Peyer's patch (tissue), 4 donors: ENCODE data around the gene TTC39C. TPM values are rescaled to one million over a fixed set of nuclear protein-coding genes. Genes with fewer than 3 reads are reported as not detected.
"Not testable (repeated sequence)": the region's sequence is repeated elsewhere in the genome, so short reads cannot be mapped to it uniquely, and the experiment has no call there.

ENCODE experiments used
- DNase-seq, 3 donors: peaks; one replicate each; pipeline ENCODE4 v3.0.0-alpha.2; 2017 to 2019
- H3K27ac ChIP-seq, 4 donors: fragments of 200-600 bp; sonication (generic); one replicate each; pipeline ENCODE4 v1.5.1; 2016 to 2019
- H3K27me3 ChIP-seq, 2 donors: fragments of 200-600 bp; sonication (generic); one replicate each; pipeline ENCODE4 v1.5.1; 2019
- H3K36me3 ChIP-seq, 3 donors: fragments of 200-600 bp; sonication (generic); one replicate each; pipeline ENCODE4 v1.5.1; 2016 to 2019
- H3K4me1 ChIP-seq, 4 donors: fragments of 200-600 bp; sonication (generic); one replicate each; pipeline ENCODE4 v1.5.1; 2016 to 2019
- H3K4me3 ChIP-seq, 4 donors: fragments of 200-600 bp; sonication (generic); 1 replicate in 3 of 4; 2 replicates in 1 of 4; pipeline ENCODE4 v1.5.1; 2016 to 2019; ENCODE audit warnings: mild to moderate bottlenecking in 1 of 4
- H3K9me3 ChIP-seq, 4 donors: fragments of 200-600 bp; sonication (generic); one replicate each; pipeline ENCODE4 v1.5.1; 2016 to 2019; ENCODE audit warnings: mild to moderate bottlenecking in 1 of 4
- POLR2A ChIP-seq, 2 donors: fragments of 450-650 bp; IDR thresholded peaks; one replicate each; pipeline ENCODE4 v1.5.1; 2017; ENCODE audit warnings: antibody characterized with exemption in 2 of 2, mild to moderate bottlenecking in 2 of 2, moderate library complexity in 2 of 2
- total RNA-seq, 4 donors: library from RNA; depleted of rRNA; stranded (reverse); fragments of >200 nt; gene quantifications; one replicate each; pipeline ENCODE4 v1.1.0, GENCODE V29; 2016
- TF ChIP-seq, protein P1 (sequence below), 6 experiments: fragments of 450-650 bp in 4 of 6; fragments of 200-600 bp in 2 of 6; sonication (generic) in 1 of 6; IDR thresholded peaks; one replicate each; pipeline ENCODE4 v1.5.1; 2017 to 2019; ENCODE audit warnings: antibody characterized with exemption in 6 of 6, mild to moderate bottlenecking in 3 of 6, moderate library complexity in 1 of 6

TTC39C gene
- total RNA-seq, 4 donors from 2014 or later: 11.0 to 32.2 (median 14.2) TPM

GRCh38 chr18:24023185-24023814 lies 8.7 kb downstream of the TTC39C start:
- Histone ChIP-seq H3K27ac (no peak overlapping the region), H3K4me1 (peaks cover 0 to 22% (median 8%) of the 10 kb centered on the region in 4 donors), H3K36me3 (no peaks in the 10 kb centered on the region), H3K27me3 (no peaks in the 10 kb centered on the region), H3K4me3 (no peak overlapping the region), H3K9me3 (no peaks in the 10 kb centered on the region)
- TF ChIP-seq POLR2A (IDR thresholded peaks at IDR 0.05): no peak
- TF ChIP-seq, protein P1, sequence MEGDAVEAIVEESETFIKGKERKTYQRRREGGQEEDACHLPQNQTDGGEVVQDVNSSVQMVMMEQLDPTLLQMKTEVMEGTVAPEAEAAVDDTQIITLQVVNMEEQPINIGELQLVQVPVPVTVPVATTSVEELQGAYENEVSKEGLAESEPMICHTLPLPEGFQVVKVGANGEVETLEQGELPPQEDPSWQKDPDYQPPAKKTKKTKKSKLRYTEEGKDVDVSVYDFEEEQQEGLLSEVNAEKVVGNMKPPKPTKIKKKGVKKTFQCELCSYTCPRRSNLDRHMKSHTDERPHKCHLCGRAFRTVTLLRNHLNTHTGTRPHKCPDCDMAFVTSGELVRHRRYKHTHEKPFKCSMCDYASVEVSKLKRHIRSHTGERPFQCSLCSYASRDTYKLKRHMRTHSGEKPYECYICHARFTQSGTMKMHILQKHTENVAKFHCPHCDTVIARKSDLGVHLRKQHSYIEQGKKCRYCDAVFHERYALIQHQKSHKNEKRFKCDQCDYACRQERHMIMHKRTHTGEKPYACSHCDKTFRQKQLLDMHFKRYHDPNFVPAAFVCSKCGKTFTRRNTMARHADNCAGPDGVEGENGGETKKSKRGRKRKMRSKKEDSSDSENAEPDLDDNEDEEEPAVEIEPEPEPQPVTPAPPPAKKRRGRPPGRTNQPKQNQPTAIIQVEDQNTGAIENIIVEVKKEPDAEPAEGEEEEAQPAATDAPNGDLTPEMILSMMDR (IDR thresholded peaks at IDR 0.05): no peak
- no peak for DNase-seq

DNA sequence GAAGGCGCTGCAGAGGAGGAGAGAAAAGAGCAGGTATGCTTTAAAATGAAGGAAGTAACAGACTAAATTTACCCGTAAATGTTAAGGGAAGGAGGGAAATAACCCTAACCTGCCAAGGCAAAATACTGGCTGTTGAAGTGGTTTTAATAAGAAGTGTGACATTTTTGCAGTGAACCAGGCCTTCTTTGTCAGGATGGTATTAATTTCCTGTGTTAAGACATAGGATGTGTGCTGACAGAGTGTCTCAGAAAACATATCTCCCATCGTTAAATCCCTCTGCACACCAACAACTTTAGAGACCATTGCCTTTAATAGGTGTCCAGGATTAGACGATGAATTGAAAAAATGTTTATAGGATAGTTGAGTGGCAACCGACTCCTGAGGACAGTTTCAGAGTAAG lies 9.9 kb downstream of the TTC39C start:
- DNase-seq: no peak
- Histone ChIP-seq H3K27me3 (no peaks in the 10 kb centered on the region), H3K36me3 (no peaks in the 10 kb centered on the region), H3K9me3 (no peaks in the 10 kb centered on the region), H3K27ac (no peak overlapping the region), H3K4me3 (no peak overlapping the region), H3K4me1 (peaks cover 0 to 22% (median 8%) of the 10 kb centered on the region in 4 donors)
- TF ChIP-seq, protein P1 (IDR thresholded peaks at IDR 0.05): no peak
- no peak for TF ChIP-seq POLR2A (IDR thresholded peaks at IDR 0.05)

- H3K27me3 ChIP-seq: no peaks in the 10 kb centered on the region
- H3K9me3 ChIP-seq: no peaks in the 10 kb centered on the region
- H3K4me3 ChIP-seq: no peak overlapping the region
- no peaks in the 10 kb centered on the region for H3K36me3 ChIP-seq
- peaks cover 0 to 12% (median 4%) of the 10 kb centered on the region in 4 donors for H3K4me1 ChIP-seq
- no peak for DNase-seq
- no peak for TF ChIP-seq POLR2A (IDR thresholded peaks at IDR 0.05)
- TF ChIP-seq, protein P1 (IDR thresholded peaks at IDR 0.05): no peak
- no peak overlapping the region for H3K27ac ChIP-seq
Observed at GRCh38 chr18:24026457-24026856, 11.9 kb downstream of the TTC39C start.

- no peaks in the 10 kb centered on the region for H3K36me3 ChIP-seq
- no peak for TF ChIP-seq POLR2A (IDR thresholded peaks at IDR 0.05)
- TF ChIP-seq, protein P1 (IDR thresholded peaks at IDR 0.05): no peak
- peaks cover 0 to 5% (median 0%) of the 10 kb centered on the region in 4 donors for H3K4me1 ChIP-seq
- H3K9me3 ChIP-seq: no peaks in the 10 kb centered on the region
- no peak overlapping the region for H3K27ac ChIP-seq
- H3K4me3 ChIP-seq: no peak overlapping the region
- DNase-seq: no peak
- H3K27me3 ChIP-seq: no peaks in the 10 kb centered on the region
Observed at GRCh38 chr18:24027156-24027827, 12.7 kb downstream of the TTC39C start.

DNA sequence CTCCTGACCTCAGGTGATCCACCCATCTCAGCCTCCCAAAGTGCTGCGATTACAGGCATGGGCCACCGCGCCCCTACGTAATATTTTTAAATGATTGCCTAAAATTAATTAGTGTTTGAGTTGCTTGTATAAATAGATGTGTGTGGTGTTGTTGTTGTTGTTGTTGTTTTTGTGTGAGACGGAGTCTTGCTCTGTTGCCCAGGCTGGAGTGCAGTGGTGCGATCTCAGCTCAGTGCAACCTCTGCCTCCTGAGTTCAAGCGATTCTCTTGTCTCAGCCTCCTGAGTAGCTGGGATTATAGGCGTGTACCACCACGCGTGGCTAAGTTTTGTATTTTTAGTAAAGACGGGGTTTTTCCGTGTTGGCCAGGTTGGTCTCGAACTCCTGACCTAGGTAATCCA lies 14.4 kb downstream of the TTC39C start:
- H3K27me3 ChIP-seq, H3K4me3 ChIP-seq, H3K4me1 ChIP-seq, DNase-seq, H3K36me3 ChIP-seq, H3K27ac ChIP-seq, H3K9me3 ChIP-seq: not testable (repeated sequence)

GRCh38 chr18:24031318-24031717 lies 16.8 kb downstream of the TTC39C start:
- Histone ChIP-seq H3K4me1 (peaks cover 0 to 10% (median 0%) of the 10 kb centered on the region in 4 donors), H3K36me3 (no peaks in the 10 kb centered on the region), H3K9me3 (no peaks in the 10 kb centered on the region), H3K4me3 (no peak overlapping the region), H3K27ac (no peak overlapping the region), H3K27me3 (no peaks in the 10 kb centered on the region)
- no peak for TF ChIP-seq POLR2A (IDR thresholded peaks at IDR 0.05)
- TF ChIP-seq, protein P1 (IDR thresholded peaks at IDR 0.05): no peak
- no peak for DNase-seq
